MCF 10A (cell line): ENCODE data around the gene STAC. TPM values are rescaled to one million over a fixed set of nuclear protein-coding genes. Genes with fewer than 3 reads are reported as not detected.

Experiments
- Bru-seq: library from RNA; stranded (reverse); fragments of 400-500 nt; gene quantifications from one replicate; lab custom pipeline; 2021; lab: Mats Ljungman, UMichigan
- BruChase-seq, 2 experiments: library from RNA; stranded (reverse); fragments of 400-500 nt; gene quantifications; one replicate each; lab custom pipeline; 2021; lab: Mats Ljungman, UMichigan
- BruUV-seq: library from RNA; stranded (reverse); fragments of 400-500 nt; replicated peaks from 2 replicates; lab custom pipeline; 2021; lab: Mats Ljungman, UMichigan
- CTCF ChIA-PET: fragments of 300-600 bp; sonication (Branson Sonifier 250); formaldehyde crosslinking; extraction: SDS; loops from one replicate; lab custom pipeline; 2021; ENCODE audit warnings: antibody characterized with exemption, inconsistent platforms; lab: Yijun Ruan, JAX
- POLR2A ChIA-PET: fragments of 300-600, 350-650 bp; sonication (Branson Sonifier 250); formaldehyde crosslinking; extraction: SDS; loops from one replicate; lab custom pipeline; 2020; ENCODE audit warnings: antibody characterized with exemption, inconsistent platforms; lab: Yijun Ruan, JAX
- DNase-seq: peaks from one replicate; pipeline ENCODE4 v3.0.0-alpha.2; 2018; ENCODE audit not compliant: unreplicated experiment
- H3K27ac Mint-ChIP-seq: one replicate; pipeline ENCODE4 v1.8.0; 2022; ENCODE audit warnings: mild to moderate bottlenecking, low read depth, mixed read lengths; ENCODE audit not compliant: unreplicated experiment
- H3K27me3 Mint-ChIP-seq: one replicate; pipeline ENCODE4 v1.8.0; 2022; ENCODE audit warnings: mixed read lengths; ENCODE audit not compliant: insufficient read depth, unreplicated experiment
- H3K36me3 Mint-ChIP-seq: one replicate; pipeline ENCODE4 v1.8.0; 2022; ENCODE audit warnings: mild to moderate bottlenecking, moderate library complexity, mixed read lengths; ENCODE audit not compliant: insufficient read depth, unreplicated experiment
- H3K4me1 Mint-ChIP-seq: one replicate; pipeline ENCODE4 v1.8.0; 2022; ENCODE audit warnings: mixed read lengths; ENCODE audit not compliant: insufficient read depth, unreplicated experiment
- H3K4me3 Mint-ChIP-seq: one replicate; pipeline ENCODE4 v1.8.0; 2022; ENCODE audit warnings: mild to moderate bottlenecking, moderate library complexity, mixed read lengths; ENCODE audit not compliant: unreplicated experiment
- H3K9me3 Mint-ChIP-seq: one replicate; pipeline ENCODE4 v1.8.0; 2022; ENCODE audit warnings: mixed read lengths; ENCODE audit not compliant: unreplicated experiment
- CTCF ChIP-seq: fragments of 200-600 bp; IDR thresholded peaks from one replicate; pipeline ENCODE4 v1.8.0; 2022; ENCODE audit warnings: antibody characterized with exemption, mild to moderate bottlenecking; ENCODE audit not compliant: unreplicated experiment
- intact Hi-C: fragments of 100-400 bp; cut with micrococcal nuclease; formaldehyde crosslinking; loops from 2 replicates; pipeline ENCODE4 v1.14.1; 2022
- long read RNA-seq: library from polyadenylated mRNA; stranded (forward); transcript quantifications from one replicate; pipeline ENCODE4 v2.0.0, GENCODE V29; 2022
- total RNA-seq: library from RNA; stranded (reverse); gene quantifications from 2 replicates; pipeline ENCODE4 v1.2.3, GENCODE V29; 2022

STAC gene
- total RNA-seq = 1.1 and 1.2 TPM in 2 replicates
- percentile 29 among the genes with signal in this experiment for Bru-seq, nascent RNA
- BruChase-seq, experiment 1, labeled RNA remaining after a 6-hour chase = percentile 20 among the genes with signal in this experiment
- BruChase-seq, experiment 2, labeled RNA remaining after a 2-hour chase = percentile 25 among the genes with signal in this experiment
- long read RNA-seq, partial matches to known transcripts = 1 of 5 reads
- long read RNA-seq, other reads (novel, unspliced or antisense) = 3 of 5 reads

GRCh38 chr3:36380221-36381031 is at the start of gene STAC:
STAC (plus strand) TSS chr3:36380504; CDS start chr3:36380644, 140 bp downstream.
- intact Hi-C loops = no loop called here

GRCh38 chr3:36332139-36332538 is 48.2 kb upstream of the STAC start:
- no peaks in the 10 kb centered on the region for H3K4me1 Mint-ChIP-seq
- intact Hi-C loops = no loop called here
- CTCF ChIA-PET = interaction anchor here (0.6 to 0.9 kb wide), 2 partner anchors 192 to 879 kb away, joined by 3 to 4 read pairs; no protein-coding TSS in a partner anchor
- no TSS peak for BruUV-seq
- H3K9me3 Mint-ChIP-seq = no peaks in the 10 kb centered on the region
- TF ChIP-seq CTCF = no peak
- H3K36me3 Mint-ChIP-seq = no peaks in the 10 kb centered on the region
- DNase-seq = no peak
- H3K27ac Mint-ChIP-seq = no peak overlapping the region
- H3K27me3 Mint-ChIP-seq = no peaks in the 10 kb centered on the region
- POLR2A ChIA-PET = no interaction called here
- no peak overlapping the region for H3K4me3 Mint-ChIP-seq

More at GRCh38 chr3:36380221-36381031, at the start of gene STAC:
- H3K27ac Mint-ChIP-seq = no peak within 1 kb of the TSS
- H3K36me3 Mint-ChIP-seq = no peaks in the 10 kb centered on the region
- no peaks in the 10 kb centered on the region for H3K27me3 Mint-ChIP-seq
- no peaks in the 10 kb centered on the region for H3K4me1 Mint-ChIP-seq
- no peaks in the 10 kb centered on the region for H3K9me3 Mint-ChIP-seq
- ChIA-PET POLR2A (no interaction called here), CTCF (interaction anchor here (0.6 to 1.2 kb wide), 3 partner anchors 10 to 257 kb away, joined by 3 to 5 read pairs (median 3); no protein-coding TSS in a partner anchor)
- no TSS peak for BruUV-seq
- TF ChIP-seq CTCF = no peak
- H3K4me3 Mint-ChIP-seq = peak within 1 kb of the TSS; percentile 64
- peak; percentile 41 for DNase-seq

GRCh38 chr3:36362216-36362615 is 18.1 kb upstream of the STAC start:
- intact Hi-C loops = loop anchor here (10.0 kb wide), 2 partner anchors 237 to 333 kb away; no protein-coding TSS in a partner anchor
- ChIA-PET CTCF (interaction anchor here (1.2 kb wide), 1 partner anchor 11 kb away, joined by 5 read pairs; no protein-coding TSS in a partner anchor), POLR2A (no interaction called here)
- H3K9me3 Mint-ChIP-seq = no peaks in the 10 kb centered on the region
- H3K36me3 Mint-ChIP-seq = no peaks in the 10 kb centered on the region
- BruUV-seq = no TSS peak
- H3K4me1 Mint-ChIP-seq = peaks cover 16% of the 10 kb centered on the region
- DNase-seq = peak; percentile 18
- no peak for TF ChIP-seq CTCF
- H3K27me3 Mint-ChIP-seq = no peaks in the 10 kb centered on the region
- H3K27ac Mint-ChIP-seq = peak overlapping the region; percentile 33
- H3K4me3 Mint-ChIP-seq = no peak overlapping the region

- BruUV-seq = no TSS peak
- Mint-ChIP-seq H3K27me3 (no peaks in the 10 kb centered on the region), H3K4me1 (peaks cover 16% of the 10 kb centered on the region), H3K9me3 (no peaks in the 10 kb centered on the region), H3K4me3 (no peak overlapping the region), H3K27ac (peak overlapping the region; percentile 33), H3K36me3 (no peaks in the 10 kb centered on the region)
- ChIA-PET CTCF (interaction anchor here (1.1 to 1.2 kb wide), 3 partner anchors 9 to 11 kb away, joined by 3 to 5 read pairs (median 3); no protein-coding TSS in a partner anchor), POLR2A (interaction anchor here (0.7 kb wide), 1 partner anchor 13 kb away, joined by 3 read pairs; no protein-coding TSS in a partner anchor)
- peak; percentile 75 for DNase-seq
- intact Hi-C loops = loop anchor here (10.0 kb wide), 2 partner anchors 238 to 332 kb away; no protein-coding TSS in a partner anchor
- no peak for TF ChIP-seq CTCF
Observed at GRCh38 chr3:36362973-36363372, 17.3 kb upstream of the STAC start.
